Smooth muscle cell of the brain vasculature (primary cell): ENCODE measurements around the gene STN1.

Source experiments
- DNase-seq: peaks from one replicate; pipeline ENCODE4 v3.0.0-alpha.2; 2012; ENCODE audit warnings: low read depth, low spot score

STN1 gene

GRCh38 chr10:103929381-103929921 is 11.5 kb upstream of the STN1 start:
- DNase-seq: no peak

GRCh38 chr10:103928784-103929183 is 10.8 kb upstream of the STN1 start:
- no peak for DNase-seq

DNA sequence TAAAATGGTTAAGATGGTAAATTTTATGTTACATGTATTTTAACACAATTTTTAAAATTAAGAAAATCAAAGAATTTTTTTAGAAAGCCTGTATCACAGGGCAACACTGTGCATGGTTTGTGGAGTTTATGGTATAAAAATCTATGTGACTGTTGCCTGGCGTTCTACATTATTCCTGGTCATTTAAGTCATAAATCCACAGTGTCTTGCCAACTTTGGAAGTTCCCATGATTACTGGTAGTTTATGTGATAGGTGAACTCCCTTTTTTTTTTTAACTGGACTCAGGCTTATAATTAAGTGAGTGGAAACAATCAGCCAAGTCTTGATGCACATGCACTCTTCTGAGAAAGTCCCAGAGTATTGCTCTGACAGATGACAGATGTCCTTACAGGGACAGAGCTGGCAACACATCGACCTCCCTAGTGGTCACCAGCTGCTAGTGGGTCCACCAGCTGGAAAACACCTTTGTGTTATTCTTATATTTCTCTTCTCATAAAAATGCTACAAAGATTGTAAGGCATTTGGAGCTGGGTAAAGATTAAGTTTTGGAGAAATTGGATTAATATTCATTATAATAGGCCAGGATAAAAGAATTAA is 8.8 kb upstream of the STN1 start:
- DNase-seq: no peak

DNA sequence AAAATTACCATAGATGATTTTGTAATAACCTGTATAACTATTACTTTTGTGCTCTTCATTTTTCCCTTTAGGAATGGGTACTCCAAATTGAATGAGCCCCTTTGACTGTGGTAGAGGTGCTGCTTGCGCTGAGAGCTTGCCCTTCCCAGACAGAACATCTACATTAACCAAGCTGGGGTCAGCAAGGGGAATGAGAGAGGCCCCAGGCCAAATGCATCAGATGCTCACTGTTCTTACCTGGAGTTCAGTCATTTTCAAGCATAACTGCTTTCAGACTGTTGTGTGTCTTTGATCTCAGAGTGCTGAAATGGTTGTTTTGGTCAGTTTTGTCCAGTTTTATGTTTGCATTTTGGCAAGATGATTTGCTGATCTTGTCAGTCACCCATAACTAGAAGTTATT is 7.6 kb upstream of the STN1 start:
- DNase-seq: no peak

GRCh38 chr10:103923502-103923901 is 5.5 kb upstream of the STN1 start:
- DNase-seq: no peak

- no peak for DNase-seq
Observed at GRCh38 chr10:103922659-103923058, 4.7 kb upstream of the STN1 start.

DNA sequence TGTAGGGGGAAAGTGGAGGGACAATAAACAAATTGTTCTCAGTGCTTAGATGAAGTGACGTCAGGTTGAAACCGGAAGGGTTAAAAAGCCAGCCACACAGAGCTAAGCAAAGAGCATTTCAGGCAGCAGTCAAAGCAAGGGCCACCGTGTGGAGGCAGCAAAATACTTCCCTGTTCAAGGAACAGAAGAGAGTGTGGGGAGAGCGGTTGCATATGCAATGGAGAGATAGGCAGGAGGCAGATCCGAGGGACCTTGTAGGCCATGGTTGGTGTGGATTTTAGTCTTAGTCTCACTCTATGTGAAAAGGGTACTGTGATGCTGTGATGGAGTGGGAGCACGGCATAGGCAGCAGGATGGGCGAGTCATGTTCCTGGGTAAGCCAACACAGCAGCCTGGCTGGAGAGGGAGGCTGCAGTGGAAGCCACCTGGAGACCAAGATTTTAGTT is 3.8 kb upstream of the STN1 start:
- no peak for DNase-seq

GRCh38 chr10:103921248-103921647 is 3.3 kb upstream of the STN1 start:
- no peak for DNase-seq

GRCh38 chr10:103919648-103920025 is 1.7 kb upstream of the STN1 start:
- no peak for DNase-seq

DNA sequence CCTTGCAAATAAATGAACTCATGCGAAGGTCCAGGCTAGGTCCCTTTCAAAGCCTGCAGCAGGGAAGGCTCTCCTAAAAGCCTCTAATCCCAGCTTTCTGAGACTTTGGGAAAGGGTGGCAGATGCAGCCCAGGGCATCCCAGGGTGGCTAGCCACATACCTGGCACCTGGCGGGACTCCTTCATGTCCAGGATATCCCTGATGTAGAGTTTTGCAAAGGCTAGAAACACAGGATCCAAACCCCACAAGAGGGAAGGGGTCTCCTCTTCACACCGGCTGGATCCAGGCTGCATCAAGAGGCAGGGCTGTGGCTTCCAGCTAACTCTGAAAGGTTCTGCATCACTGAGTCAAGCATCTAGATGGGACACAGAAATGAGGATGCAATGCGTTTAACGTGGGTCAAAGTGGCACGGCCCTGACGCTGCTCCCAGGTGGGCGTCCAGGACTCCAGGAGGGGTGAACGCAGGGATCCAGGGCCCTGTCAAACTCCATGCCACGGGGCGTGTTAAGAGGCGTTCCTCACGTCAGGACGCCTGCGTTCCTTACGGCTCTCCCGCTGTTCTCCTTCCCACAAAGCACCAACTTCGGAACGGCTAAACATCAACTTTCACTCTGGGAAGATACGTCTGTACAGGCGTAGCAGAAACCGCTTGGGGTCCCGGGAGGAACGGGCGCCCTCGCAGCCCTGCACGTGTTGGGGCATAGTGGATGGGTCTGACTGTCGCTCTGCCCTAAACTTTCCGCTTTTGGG is 507 bp downstream of the STN1 start:
- no peak for DNase-seq

GRCh38 chr10:103916876-103917275 is 1.1 kb downstream of the STN1 start:
- DNase-seq: no peak

DNA sequence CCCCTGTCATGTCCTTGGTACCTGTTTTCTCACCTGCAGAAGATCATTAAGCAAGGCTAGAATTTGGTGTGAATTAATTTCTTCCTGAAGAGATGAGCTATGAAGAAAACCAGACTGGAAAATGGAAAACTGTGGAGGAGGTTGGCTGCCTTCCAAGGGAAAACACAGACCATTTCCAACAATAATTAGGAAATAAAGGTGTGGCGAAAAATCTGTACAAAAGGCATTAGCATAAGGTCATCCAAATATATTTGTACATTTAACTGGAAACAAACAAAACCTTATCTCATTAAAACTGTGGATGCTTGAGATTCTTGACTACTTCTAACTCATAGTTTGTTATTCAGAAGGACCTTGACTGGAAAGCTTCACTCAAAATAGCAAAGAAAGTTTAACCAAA is 1.7 kb downstream of the STN1 start:
- no peak for DNase-seq

- DNase-seq: no peak
Observed at GRCh38 chr10:103915796-103916195, 2.2 kb downstream of the STN1 start.

DNA sequence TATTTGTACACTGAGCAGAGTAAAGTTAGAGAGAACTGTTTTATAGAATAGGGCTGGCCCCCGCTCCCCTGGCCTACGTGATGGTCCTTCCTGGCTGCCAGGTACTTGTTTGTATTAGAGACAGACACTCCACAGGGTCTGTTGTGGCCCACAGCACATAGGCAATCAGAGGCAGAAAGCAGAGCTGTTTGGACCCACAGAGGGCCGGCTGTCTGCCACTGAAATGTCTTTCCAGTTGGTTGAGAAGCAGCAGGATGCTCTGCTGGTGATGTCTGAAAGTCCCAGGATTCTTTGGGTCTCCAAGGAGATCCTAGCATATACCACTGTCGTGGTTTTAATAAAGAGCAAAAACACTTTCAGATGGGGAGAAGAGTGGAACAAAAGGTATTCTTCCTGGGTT is 5.2 kb downstream of the STN1 start:
- no peak for DNase-seq

DNA sequence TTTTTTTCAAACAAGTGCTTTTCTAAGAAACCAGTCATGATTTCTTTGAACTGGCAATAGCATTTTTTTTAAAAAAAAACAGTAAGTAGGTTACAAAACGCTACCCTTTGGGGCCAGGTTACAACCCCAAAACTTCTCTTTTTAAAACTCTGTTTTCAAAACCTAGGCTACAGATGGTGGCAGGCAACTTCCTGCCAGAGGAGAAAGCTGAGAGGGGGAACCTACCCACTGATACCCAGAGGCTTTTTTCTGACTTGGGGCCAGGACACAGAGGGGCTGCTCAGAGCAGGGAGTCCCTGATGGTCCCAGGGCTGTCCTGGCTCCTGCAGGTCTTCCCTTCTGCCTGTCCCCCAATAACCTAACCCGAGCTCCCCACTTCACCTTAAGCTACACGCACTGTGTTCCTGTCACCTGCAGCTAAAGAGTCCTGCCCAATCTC is 6.9 kb downstream of the STN1 start:
- no peak for DNase-seq

DNA sequence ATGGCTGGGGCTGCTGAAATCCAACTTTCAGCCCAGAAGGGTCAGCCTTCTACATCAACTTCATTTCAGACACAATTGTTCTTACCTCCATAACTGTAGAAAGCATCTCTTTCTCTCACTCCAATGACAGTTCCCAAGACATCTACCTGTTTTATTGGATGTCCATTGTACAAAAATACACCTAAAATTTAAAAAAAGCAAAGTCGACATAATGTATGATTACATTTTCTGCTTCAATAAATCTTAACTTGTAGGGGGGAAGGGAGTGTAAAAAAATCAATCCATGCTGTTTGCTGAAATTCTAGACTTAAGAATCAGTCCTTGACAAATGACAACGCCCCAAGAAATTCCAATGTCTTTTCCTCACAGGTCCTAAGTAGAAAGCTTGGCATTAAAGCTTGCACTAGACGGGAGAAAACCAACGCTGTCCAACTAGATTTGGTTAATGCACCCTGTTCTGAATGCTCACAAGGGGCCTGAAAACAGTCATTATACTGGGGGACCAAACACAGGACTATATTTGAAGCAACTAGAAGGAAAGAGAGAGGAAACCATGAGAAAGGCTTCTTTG is 7.5 kb downstream of the STN1 start:
- DNase-seq: no peak

DNA sequence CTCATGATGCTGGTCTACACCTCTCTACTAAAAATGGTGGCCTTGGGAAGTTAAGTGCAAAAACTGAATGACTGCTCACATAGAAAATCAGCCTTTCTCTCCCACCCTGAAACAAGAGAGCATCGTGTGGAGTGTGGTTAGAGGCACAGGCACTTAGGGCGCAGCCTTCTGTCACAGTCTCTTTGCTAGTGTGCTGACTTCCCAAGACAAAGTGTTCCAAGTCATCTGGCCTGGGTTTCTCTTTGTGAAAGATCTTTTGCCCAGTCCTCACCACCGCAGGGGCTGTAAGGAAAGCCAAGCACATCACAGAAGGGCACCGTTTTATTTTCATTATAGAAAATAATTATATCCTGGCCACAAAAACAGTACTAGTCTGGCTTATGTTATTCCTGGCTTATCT is 12.5 kb downstream of the STN1 start:
- DNase-seq: no peak

DNA sequence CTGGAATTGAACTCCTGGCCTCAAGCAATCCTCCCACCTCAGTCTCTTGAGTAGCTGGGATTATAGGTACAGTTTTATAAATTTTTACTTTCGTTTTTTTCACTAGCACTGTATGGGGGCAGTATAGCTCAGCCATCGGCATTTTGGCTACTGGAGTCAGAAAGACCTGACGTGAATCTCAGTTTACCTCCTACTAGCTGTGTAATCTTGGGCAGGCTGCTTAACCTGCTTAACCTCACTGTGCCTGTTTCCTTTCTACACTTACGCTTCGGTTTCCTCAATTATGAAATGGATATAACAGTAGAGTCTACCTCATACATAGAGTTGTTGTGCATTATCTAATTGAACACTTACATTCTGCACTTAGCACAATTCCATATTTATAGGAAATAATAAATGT is 16.7 kb downstream of the STN1 start:
- no peak for DNase-seq

GRCh38 chr10:103899312-103899711 is 18.7 kb downstream of the STN1 start:
- DNase-seq: no peak

- DNase-seq: no peak
Observed at GRCh38 chr10:103897241-103897774, 20.7 kb downstream of the STN1 start.

DNA sequence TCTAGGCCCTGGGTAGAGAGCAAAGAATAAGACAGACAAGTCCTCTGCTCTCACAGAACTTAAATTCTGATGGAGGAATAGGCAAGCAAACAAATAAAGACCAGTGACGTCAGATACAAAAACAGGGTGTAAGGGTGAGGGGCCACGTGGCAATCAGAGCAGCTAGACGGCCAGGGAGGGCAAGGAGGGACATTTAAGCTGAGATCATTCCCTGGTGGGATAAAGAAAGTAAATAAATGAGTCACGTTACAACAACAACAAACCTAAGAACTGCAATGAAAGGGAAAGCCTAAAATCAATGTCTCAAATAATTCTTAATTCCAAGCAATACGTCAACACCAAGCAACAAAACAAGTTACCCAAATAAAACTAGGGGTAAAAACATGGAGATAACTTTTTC is 21.8 kb downstream of the STN1 start:
- DNase-seq: peak; percentile 77

DNA sequence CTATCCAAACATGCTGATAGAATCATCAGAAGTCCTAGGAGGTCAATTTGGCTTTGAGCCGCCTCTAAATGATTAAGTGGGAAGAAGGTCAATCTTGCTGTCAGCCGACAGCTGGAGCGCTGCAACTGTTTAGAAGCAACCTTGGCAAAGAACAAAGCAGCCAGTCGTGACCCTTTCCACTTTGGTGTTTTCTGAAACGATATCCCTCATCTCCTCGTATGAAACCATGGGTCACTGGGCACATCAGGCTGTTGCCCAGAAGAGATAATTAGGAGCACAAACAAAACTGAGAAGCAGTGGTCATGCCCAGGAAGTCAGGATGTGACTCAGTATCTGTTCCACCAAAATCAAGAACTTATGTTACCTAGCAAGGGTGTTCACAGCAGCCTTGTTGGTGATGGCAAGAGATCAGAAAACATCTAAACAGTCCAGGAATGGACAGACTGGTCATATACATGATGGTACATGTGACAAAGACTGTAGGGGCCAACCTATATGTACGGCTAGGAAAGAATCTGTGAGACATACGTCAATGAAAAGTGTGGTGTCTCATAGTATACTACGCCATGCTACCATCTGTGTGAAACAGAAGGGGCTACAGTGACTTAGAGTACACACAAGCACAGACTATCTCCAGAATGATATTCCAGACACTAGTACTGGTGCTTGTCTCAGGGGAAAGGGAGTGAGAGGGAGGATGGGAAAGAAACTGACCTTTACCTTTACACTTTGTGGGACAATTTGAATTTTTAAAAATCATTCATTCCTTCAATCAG is 22.4 kb downstream of the STN1 start:
- DNase-seq: peak; percentile 58
